ENCODE results near the gene SRPK1. TPM values are rescaled to one million over a fixed set of nuclear protein-coding genes. Genes with fewer than 3 reads are reported as not detected.

Gene SRPK1
- total RNA-seq, 1 experiment from 2014 or later, result 138 TPM

GRCh38 chr6:35810971-35811698 is 109.8 kb downstream of the SRPK1 start:
- CTCF ChIA-PET, result interaction anchor here (0.9 to 1.1 kb wide), 4 partner anchors 19 to 1066 kb away, joined by 3 to 5 read pairs (median 3); no protein-coding TSS in a partner anchor
- H3K9me3 Mint-ChIP-seq (ENCODE audit: low read depth, unreplicated experiment), result no peaks in the 10 kb centered on the region
- no TSS peak for BruUV-seq (replicated peaks)
- intact Hi-C loops (cut with micrococcal nuclease; ENCODE audit: unreplicated experiment), result no loop called here
- peaks cover 10% of the 10 kb centered on the region for H3K36me3 Mint-ChIP-seq (ENCODE audit: insufficient read depth, unreplicated experiment)
- peak overlapping the region; percentile 72 for H3K27ac Mint-ChIP-seq (ENCODE audit: unreplicated experiment)
- TF ChIP-seq CTCF (IDR thresholded peaks at IDR 0.05; ENCODE audit: unreplicated experiment), result no peak
- DNase-seq, result peak; percentile 81
- peaks cover 21% of the 10 kb centered on the region for H3K4me1 Mint-ChIP-seq (ENCODE audit: low read depth, unreplicated experiment)
- peaks cover 17% of the 10 kb centered on the region for H3K27me3 Mint-ChIP-seq (ENCODE audit: unreplicated experiment)
- H3K4me3 Mint-ChIP-seq (ENCODE audit: low read depth, unreplicated experiment), result peak overlapping the region; percentile 61

GRCh38 chr6:35809809-35810208 is 111.1 kb downstream of the SRPK1 start:
- Mint-ChIP-seq H3K27me3 (ENCODE audit: unreplicated experiment) (peaks cover 23% of the 10 kb centered on the region), H3K36me3 (ENCODE audit: insufficient read depth, unreplicated experiment) (peaks cover 16% of the 10 kb centered on the region), H3K9me3 (ENCODE audit: low read depth, unreplicated experiment) (no peaks in the 10 kb centered on the region), H3K4me3 (ENCODE audit: low read depth, unreplicated experiment) (no peak overlapping the region), H3K4me1 (ENCODE audit: low read depth, unreplicated experiment) (peaks cover 21% of the 10 kb centered on the region), H3K27ac (ENCODE audit: unreplicated experiment) (no peak overlapping the region)
- intact Hi-C loops (cut with micrococcal nuclease; ENCODE audit: unreplicated experiment), result no loop called here
- CTCF ChIA-PET, result no interaction called here
- BruUV-seq (replicated peaks), result no TSS peak
- DNase-seq, result no peak
- TF ChIP-seq CTCF (IDR thresholded peaks at IDR 0.05; ENCODE audit: unreplicated experiment), result no peak

- DNase-seq, result no peak
- TF ChIP-seq CTCF (IDR thresholded peaks at IDR 0.05; ENCODE audit: unreplicated experiment), result no peak
- H3K27ac Mint-ChIP-seq (ENCODE audit: unreplicated experiment), result no peak overlapping the region
- H3K9me3 Mint-ChIP-seq (ENCODE audit: low read depth, unreplicated experiment), result no peaks in the 10 kb centered on the region
- CTCF ChIA-PET, result no interaction called here
- peaks cover 23% of the 10 kb centered on the region for H3K27me3 Mint-ChIP-seq (ENCODE audit: unreplicated experiment)
- BruUV-seq (replicated peaks), result no TSS peak
- H3K4me3 Mint-ChIP-seq (ENCODE audit: low read depth, unreplicated experiment), result no peak overlapping the region
- intact Hi-C loops (cut with micrococcal nuclease; ENCODE audit: unreplicated experiment), result no loop called here
- peaks cover 21% of the 10 kb centered on the region for H3K4me1 Mint-ChIP-seq (ENCODE audit: low read depth, unreplicated experiment)
- H3K36me3 Mint-ChIP-seq (ENCODE audit: insufficient read depth, unreplicated experiment), result peaks cover 16% of the 10 kb centered on the region
Measured at GRCh38 chr6:35808688-35809087, 112.2 kb downstream of the SRPK1 start.

- no peak within 1 kb of the TSS for H3K27ac Mint-ChIP-seq (ENCODE audit: unreplicated experiment)
- H3K4me3 Mint-ChIP-seq (ENCODE audit: low read depth, unreplicated experiment), result peak within 1 kb of the TSS; percentile 55
- TF ChIP-seq CTCF (IDR thresholded peaks at IDR 0.05; ENCODE audit: unreplicated experiment), result no peak
- CTCF ChIA-PET, result no interaction called here
- peak; percentile 85 for DNase-seq
- H3K9me3 Mint-ChIP-seq (ENCODE audit: low read depth, unreplicated experiment), result no peaks in the 10 kb centered on the region
- H3K27me3 Mint-ChIP-seq (ENCODE audit: unreplicated experiment), result peaks cover 23% of the 10 kb centered on the region
- peaks cover 9% of the 10 kb centered on the region for H3K4me1 Mint-ChIP-seq (ENCODE audit: low read depth, unreplicated experiment)
- peaks cover 6% of the 10 kb centered on the region for H3K36me3 Mint-ChIP-seq (ENCODE audit: insufficient read depth, unreplicated experiment)
- intact Hi-C loops (cut with micrococcal nuclease; ENCODE audit: unreplicated experiment), result no loop called here
- BruUV-seq (replicated peaks), result no TSS peak
Measured at GRCh38 chr6:35804996-35805736, 115.7 kb downstream of the SRPK1 start, which contains the start of gene LHFPL5. LHFPL5 (plus strand) TSS chr6:35805352; CDS start chr6:35805671, 319 bp downstream.
